WERI-Rb-1 (cell line): ENCODE data around the gene JSRP1.

Experiments used
- DNase-seq: peaks from one replicate; pipeline ENCODE4 v3.0.0-alpha.2; 2020
- H3K27ac ChIP-seq: fragments of 250-450 bp; sonication (Bioruptor Pico); 2 replicates; pipeline ENCODE4 v1.5.1; 2020; ENCODE audit warnings: mild to moderate bottlenecking, moderate library complexity
- H3K27me3 ChIP-seq: fragments of 250-450 bp; sonication (Bioruptor Pico); 2 replicates; pipeline ENCODE4 v1.5.1; 2021; ENCODE audit warnings: mild to moderate bottlenecking, low read depth, moderate library complexity; ENCODE audit not compliant: insufficient read depth, severe bottlenecking
- H3K36me3 ChIP-seq: fragments of 250-450 bp; sonication (Bioruptor Pico); 2 replicates; pipeline ENCODE4 v1.5.1; 2020; ENCODE audit warnings: mild to moderate bottlenecking, moderate library complexity
- H3K4me3 ChIP-seq: 2 replicates; pipeline ENCODE4 v1.5.1; 2011; ENCODE audit warnings: low read depth, mild to moderate bottlenecking, control low read depth, low read length
- H3K9me3 ChIP-seq: fragments of 250-450 bp; sonication (Bioruptor Pico); 2 replicates; pipeline ENCODE4 v1.5.1; 2021; ENCODE audit warnings: mild to moderate bottlenecking, moderate library complexity; ENCODE audit not compliant: severe bottlenecking
- CTCF ChIP-seq: IDR thresholded peaks from 2 replicates; pipeline ENCODE4 v1.5.1; 2011; ENCODE audit warnings: low read depth, mild to moderate bottlenecking, control low read depth, inconsistent platforms, low read length

The JSRP1 gene

GRCh38 chr19:2244486-2244885 is 11.7 kb downstream of the JSRP1 start:
- no peak for TF ChIP-seq CTCF
- peaks cover 85% of the 10 kb centered on the region for H3K36me3 ChIP-seq
- no peaks in the 10 kb centered on the region for H3K9me3 ChIP-seq
- H3K4me3 ChIP-seq = no peak overlapping the region
- H3K27ac ChIP-seq = no peak overlapping the region
- DNase-seq = no peak
- no peaks in the 10 kb centered on the region for H3K27me3 ChIP-seq

DNA sequence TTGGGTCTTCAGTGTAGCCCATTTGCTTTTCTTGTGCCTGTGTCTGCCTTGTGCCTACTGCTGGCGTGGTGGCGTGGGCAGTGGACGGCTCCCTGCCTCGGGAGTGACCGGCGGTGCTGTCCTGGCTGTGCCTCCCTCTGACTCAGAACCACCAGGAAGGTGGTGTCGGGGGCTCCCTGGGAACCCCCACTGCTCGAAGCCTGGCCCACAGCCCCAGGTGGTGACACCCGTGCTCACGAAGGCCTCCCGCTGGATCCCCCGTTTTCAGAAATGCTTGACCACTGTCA is 12.1 kb downstream of the JSRP1 start:
- H3K36me3 ChIP-seq = peaks cover 82% of the 10 kb centered on the region
- TF ChIP-seq CTCF = no peak
- H3K27me3 ChIP-seq = no peaks in the 10 kb centered on the region
- no peak overlapping the region for H3K4me3 ChIP-seq
- no peaks in the 10 kb centered on the region for H3K9me3 ChIP-seq
- DNase-seq = no peak
- H3K27ac ChIP-seq = no peak overlapping the region

DNA sequence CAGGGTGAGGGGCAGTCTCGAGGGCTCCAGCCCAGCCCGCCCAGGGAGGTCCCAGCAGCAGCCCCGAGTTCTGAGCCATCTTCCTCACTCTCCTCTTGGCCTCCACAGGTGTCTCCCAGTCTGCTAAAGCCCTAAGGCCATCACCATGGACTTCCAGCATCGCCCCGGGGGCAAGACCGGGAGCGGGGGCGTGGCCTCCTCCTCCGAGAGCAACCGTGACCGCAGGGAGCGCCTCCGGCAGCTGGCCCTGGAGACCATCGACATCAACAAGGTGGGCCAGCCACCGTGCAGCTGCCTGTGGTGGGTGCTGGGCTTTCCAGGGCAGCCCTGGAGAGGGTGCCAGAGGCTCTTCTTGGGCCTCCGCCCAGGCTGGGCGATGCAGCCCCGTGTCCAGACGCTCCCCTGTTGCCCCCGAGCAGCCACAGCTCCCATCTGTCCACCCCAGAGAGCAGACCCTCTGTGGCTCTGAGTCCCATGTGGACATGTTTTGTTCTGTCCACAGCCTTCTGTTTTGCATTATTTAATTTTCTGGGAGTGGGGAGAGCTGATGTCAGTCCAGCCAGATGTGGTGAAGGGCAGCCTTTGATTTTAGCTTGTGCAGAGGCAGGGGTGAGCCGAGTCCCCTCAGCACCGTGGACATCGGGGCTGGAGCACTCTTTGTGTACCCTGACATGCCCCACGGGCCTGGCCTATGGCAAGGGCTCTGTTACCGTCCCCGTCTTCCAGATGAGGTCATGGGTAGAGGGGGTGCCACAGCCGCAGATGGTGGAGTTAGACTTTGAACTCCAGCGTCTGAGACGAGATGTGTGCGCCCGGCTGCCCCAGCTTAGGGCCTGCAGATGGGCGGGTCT is 12.7 kb downstream of the JSRP1 start:
- no peak overlapping the region for H3K4me3 ChIP-seq
- H3K27ac ChIP-seq = no peak overlapping the region
- no peaks in the 10 kb centered on the region for H3K9me3 ChIP-seq
- peaks cover 82% of the 10 kb centered on the region for H3K36me3 ChIP-seq
- no peak for TF ChIP-seq CTCF
- no peaks in the 10 kb centered on the region for H3K27me3 ChIP-seq
- DNase-seq = no peak

DNA sequence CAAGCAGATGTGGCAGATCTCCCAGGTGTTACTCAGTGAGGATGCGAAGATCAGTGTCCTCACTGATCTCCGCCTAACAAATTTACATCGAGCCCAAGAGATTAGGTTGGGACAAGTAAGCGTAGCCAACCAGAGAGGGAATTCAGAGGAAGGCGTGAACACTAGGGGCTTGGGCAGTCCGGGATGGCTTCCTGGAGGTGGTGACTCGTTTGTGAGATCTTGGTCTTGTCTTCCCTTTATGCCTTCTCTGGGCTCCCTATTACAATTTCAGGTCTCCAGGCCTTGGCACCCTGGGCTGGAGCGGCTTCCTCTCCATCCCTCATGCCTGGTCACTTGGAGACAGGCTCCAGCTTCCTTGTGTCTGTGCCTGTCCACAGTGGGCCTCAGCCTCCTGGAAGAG is 13.4 kb downstream of the JSRP1 start:
- peaks cover 87% of the 10 kb centered on the region for H3K36me3 ChIP-seq
- H3K27me3 ChIP-seq = no peaks in the 10 kb centered on the region
- DNase-seq = no peak
- TF ChIP-seq CTCF = no peak
- no peaks in the 10 kb centered on the region for H3K9me3 ChIP-seq
- H3K4me3 ChIP-seq = no peak overlapping the region
- H3K27ac ChIP-seq = no peak overlapping the region

- no peak for TF ChIP-seq CTCF
- DNase-seq = no peak
- H3K9me3 ChIP-seq = no peaks in the 10 kb centered on the region
- no peak overlapping the region for H3K4me3 ChIP-seq
- peaks cover 87% of the 10 kb centered on the region for H3K36me3 ChIP-seq
- no peaks in the 10 kb centered on the region for H3K27me3 ChIP-seq
- H3K27ac ChIP-seq = no peak overlapping the region
These were observed 14.1 kb downstream of the JSRP1 start for GRCh38 chr19:2242092-2242537.
